Adipocyte (in vitro differentiated cells): ENCODE data around the gene C1QL4.
"Not testable (repeated sequence)": the region's sequence is repeated elsewhere in the genome, so short reads cannot be mapped to it uniquely, and the experiment has no call there.

ENCODE experiments used
- DNase-seq: peaks from one replicate; pipeline ENCODE4 v3.0.0-alpha.2; 2015; ENCODE audit warnings: low read depth
- H3K27me3 ChIP-seq: replicated peaks from 2 replicates; pipeline ENCODE4 v1.7.0; 2013; ENCODE audit warnings: mild to moderate bottlenecking, low read length, moderate library complexity; ENCODE audit not compliant: control insufficient read depth, insufficient read depth
- H3K36me3 ChIP-seq: 2 replicates; pipeline ENCODE4 v1.7.0; 2013; ENCODE audit warnings: low read length, mild to moderate bottlenecking, moderate library complexity; ENCODE audit not compliant: control insufficient read depth, insufficient read depth, severe bottlenecking
- H3K4me1 ChIP-seq: 2 replicates; pipeline ENCODE4 v1.7.0; 2013; ENCODE audit warnings: mild to moderate bottlenecking, low read length, moderate library complexity; ENCODE audit not compliant: control insufficient read depth, insufficient read depth
- H3K4me3 ChIP-seq: 2 replicates; pipeline ENCODE4 v1.7.0; 2013; ENCODE audit warnings: mild to moderate bottlenecking, low read length, moderate library complexity
- H3K9ac ChIP-seq: 2 replicates; pipeline ENCODE4 v1.7.0; 2013; ENCODE audit warnings: mild to moderate bottlenecking, low read length, moderate library complexity
- H3K9me3 ChIP-seq: 2 replicates; pipeline ENCODE4 v1.7.0; 2013; ENCODE audit warnings: mild to moderate bottlenecking, low read length, moderate library complexity; ENCODE audit not compliant: control insufficient read depth

C1QL4 gene

GRCh38 chr12:49282740-49283375 is 54.1 kb downstream of the C1QL4 start:
- H3K4me3 ChIP-seq, DNase-seq, H3K9ac ChIP-seq, H3K4me1 ChIP-seq, H3K27me3 ChIP-seq, H3K9me3 ChIP-seq, H3K36me3 ChIP-seq: not testable (repeated sequence)
